Measurements from ENCODE around the gene CLIC5. TPM values are rescaled to one million over a fixed set of nuclear protein-coding genes. Genes with fewer than 3 reads are reported as not detected.

The CLIC5 gene
- total and polyA plus RNA-seq, 2 of the 8 experiments (the other 6 are each of a cell fraction or from before 2014, with no cell fraction given): 0.12 to 0.15 TPM

GRCh38 chr6:45872827-45873365 lies 142.8 kb downstream of the CLIC5 start:
- TF ChIP-seq TAF1 (IDR thresholded peaks at IDR 0.05; ENCODE audit: low read depth, low read length) (no peak), EP300 (IDR thresholded peaks at IDR 0.05; ENCODE audit: borderline replicate concordance in 1 of 2, low read depth in 2 of 2, low read length in 2 of 2) (no peak), YY1 (IDR thresholded peaks at IDR 0.05; ENCODE audit: low read depth, low read length) (no peak), HDAC6 (IDR thresholded peaks at IDR 0.05; ENCODE audit: low read depth, low read length) (no peak), TBP (IDR thresholded peaks at IDR 0.05; ENCODE audit: low read depth, low read length) (no peak), KDM5A (IDR thresholded peaks at IDR 0.05; ENCODE audit: low read length) (no peak), EZH2 (IDR thresholded peaks at IDR 0.05; ENCODE audit: low read depth, low read length, severe bottlenecking) (no peak), SP1 (IDR thresholded peaks at IDR 0.05; ENCODE audit: low read depth, low read length) (no peak), POLR2A (IDR thresholded peaks at IDR 0.05; ENCODE audit: control extremely low read depth in 1 of 2, low read depth in 2 of 2, low read length in 2 of 2) (no peak)
- Histone ChIP-seq H2BK120ac (replicated peaks; ENCODE audit: low read depth, low read length) (no peak overlapping the region), H4K20me1 (replicated peaks in 1 of 2; ENCODE audit: control insufficient read depth in 1 of 2, insufficient read depth in 2 of 2, low read length in 2 of 2) (no peaks in the 10 kb centered on the region), H3K18ac (ENCODE audit: extremely low read depth, low read length) (no peak overlapping the region), H3K23me2 (ENCODE audit: low read depth, low read length) (no peaks in the 10 kb centered on the region), H3K23ac (ENCODE audit: insufficient read length) (no peak overlapping the region), H3K56ac (replicated peaks; ENCODE audit: insufficient read length, low read depth, low read length) (no peak overlapping the region), H2AK5ac (ENCODE audit: low read depth, low read length) (no peak overlapping the region), H3K4me1 (replicated peaks in 1 of 4; ENCODE audit: control insufficient read depth in 3 of 4, insufficient read depth in 4 of 4, low read length in 3 of 4) (no peaks in the 10 kb centered on the region), H2BK12ac (ENCODE audit: low read depth, low read length) (no peak overlapping the region), H3K14ac (ENCODE audit: insufficient read length) (no peak overlapping the region), H3K27me3 (replicated peaks in 1 of 4; ENCODE audit: control insufficient read depth in 3 of 4, extremely low read depth in 1 of 4, insufficient read depth in 3 of 4, low read length in 3 of 4) (peaks cover 0 to 1% (median 0%) of the 10 kb centered on the region in 4 experiments; a peak in 1 of 7 replicates), H3K27ac (ENCODE audit: low read depth, low read length) (no peak overlapping the region), H3K36me3 (ENCODE audit: control insufficient read depth in 2 of 4, insufficient read depth in 4 of 4, low read length in 3 of 4) (no peaks in the 10 kb centered on the region), H4K91ac (replicated peaks; ENCODE audit: insufficient read length, low read length) (no peak overlapping the region), H4K8ac (ENCODE audit: extremely low read depth, insufficient read depth, low read length) (no peak overlapping the region), H2BK15ac (ENCODE audit: low read length) (no peak overlapping the region), H3K4me3 (ENCODE audit: extremely low read depth in 1 of 4, insufficient read depth in 2 of 4, low read depth in 3 of 4, low read length in 4 of 4) (no peak overlapping the region), H2BK20ac (ENCODE audit: low read length) (no peak overlapping the region), H3K79me1 (ENCODE audit: low read depth, low read length) (no peaks in the 10 kb centered on the region), H3K9ac (replicated peaks in 1 of 4; ENCODE audit: extremely low read depth in 1 of 4, low read depth in 3 of 4, low read length in 3 of 4) (no peak overlapping the region), H3K4ac (replicated peaks; ENCODE audit: insufficient read length, low read depth, low read length) (no peak overlapping the region), H4K5ac (ENCODE audit: insufficient read length, low read depth, low read length) (no peak overlapping the region), H3K4me2 (ENCODE audit: insufficient read depth in 1 of 2, low read depth in 2 of 2, low read length in 2 of 2) (no peak overlapping the region), H2BK5ac (ENCODE audit: low read depth, low read length) (no peak overlapping the region), H3K9me3 (ENCODE audit: insufficient read depth in 2 of 2, low read depth in 1 of 2, low read length in 1 of 2) (no peaks in the 10 kb centered on the region), H2AFZ (ENCODE audit: low read length) (no peak overlapping the region), H3K79me2 (ENCODE audit: control insufficient read depth in 1 of 2, insufficient read depth in 2 of 2, low read length in 2 of 2) (no peaks in the 10 kb centered on the region)
- no peak for FAIRE-seq
- no peak for DNase-seq (ENCODE audit: low read depth in 1 of 2, low spot score in 2 of 2)
- POLR2A ChIA-PET (ENCODE audit: partially characterized antibody): no interaction called here
- CTCF ChIA-PET (ENCODE audit: partially characterized antibody): no interaction called here
- WGBS, 2 experiments (ENCODE audit: extremely low coverage in 1 of 2, insufficient coverage in 1 of 2, insufficient read length in 1 of 2, insufficient replicate concordance in 2 of 2, low coverage in 1 of 2, low lambda C conversion rate in 2 of 2, missing lambda C conversion rate in 1 of 2): 91% methylated on average over 7 of the region's 7 CpGs; no CpG with 5 or more reads in 1 of the 2 experiments

Measured in H1 (cell line).